Stromal cell of bone marrow (primary cell): ENCODE results near the gene RUNX1.

Experiments
- DNase-seq: peaks from one replicate; pipeline ENCODE4 v3.0.0-alpha.2; 2012; ENCODE audit warnings: low read depth

RUNX1 gene

GRCh38 chr21:35059742-35060141 is 10.6 kb upstream of the RUNX1 start:
- DNase-seq: no peak

GRCh38 chr21:35058058-35058457 is 9.0 kb upstream of the RUNX1 start:
- DNase-seq: no peak

- no peak for DNase-seq
Measured at GRCh38 chr21:35057428-35057827, 8.3 kb upstream of the RUNX1 start.

GRCh38 chr21:35053356-35054096 is 4.4 kb upstream of the RUNX1 start:
- no peak for DNase-seq

- DNase-seq: no peak
Measured at GRCh38 chr21:35052801-35053200, 3.7 kb upstream of the RUNX1 start.

GRCh38 chr21:35051287-35051818 is 2.3 kb upstream of the RUNX1 start:
- DNase-seq: peak; percentile 84

- DNase-seq: no peak
Measured at GRCh38 chr21:35050348-35051286, 1.5 kb upstream of the RUNX1 start.

- DNase-seq: no peak
Measured at GRCh38 chr21:35048183-35048601, 910 bp downstream of the RUNX1 start.

- DNase-seq: no peak
Measured at GRCh38 chr21:35046880-35047229, 2.2 kb downstream of the RUNX1 start.

GRCh38 chr21:35046263-35046624 is 2.9 kb downstream of the RUNX1 start:
- DNase-seq: no peak

- DNase-seq: no peak
Measured at GRCh38 chr21:35045542-35046262, 3.4 kb downstream of the RUNX1 start.

GRCh38 chr21:35044770-35045541 is 4.1 kb downstream of the RUNX1 start:
- DNase-seq: no peak

GRCh38 chr21:35044128-35044527 is 5.0 kb downstream of the RUNX1 start:
- no peak for DNase-seq

GRCh38 chr21:35043549-35043948 is 5.6 kb downstream of the RUNX1 start:
- DNase-seq: no peak

GRCh38 chr21:35042836-35043235 is 6.3 kb downstream of the RUNX1 start:
- no peak for DNase-seq

- DNase-seq: no peak
Measured at GRCh38 chr21:35041881-35042280, 7.2 kb downstream of the RUNX1 start.

- DNase-seq: no peak
Measured at GRCh38 chr21:35041122-35041521, 8.0 kb downstream of the RUNX1 start.

- DNase-seq: no peak
Measured at GRCh38 chr21:35039595-35040289, 9.4 kb downstream of the RUNX1 start.

GRCh38 chr21:35038772-35039319 is 10.3 kb downstream of the RUNX1 start:
- DNase-seq: no peak

GRCh38 chr21:35037384-35037765 is 11.7 kb downstream of the RUNX1 start:
- no peak for DNase-seq
